ENCODE data around the gene ATP5MK. TPM values are rescaled to one million over a fixed set of nuclear protein-coding genes. Genes with fewer than 3 reads are reported as not detected.
"Not testable (repeated sequence)": the region's sequence is repeated elsewhere in the genome, so short reads cannot be mapped to it uniquely, and the experiment has no call there.

ATP5MK gene
- total RNA-seq, 2 experiments from 2014 or later, result 117 to 307 TPM

DNA sequence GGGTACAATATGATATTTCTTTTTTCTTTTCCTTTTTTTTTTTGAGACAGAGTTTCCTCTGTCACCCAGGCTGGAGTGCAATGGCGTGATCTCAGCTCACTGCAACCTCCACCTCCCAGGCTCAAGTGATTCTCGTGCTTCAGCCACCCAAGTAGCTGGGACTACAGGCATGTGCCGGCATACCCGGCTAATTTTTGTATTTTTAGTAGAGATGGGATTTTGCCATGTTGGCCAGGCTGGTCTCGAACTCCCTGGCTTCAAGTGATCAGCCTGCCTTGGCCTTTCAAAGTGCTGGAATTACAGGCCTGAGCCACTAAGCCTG lies 20.8 kb upstream of the ATP5MK start:
- DNase-seq (ENCODE audit: low spot score); H3K79me2 ChIP-seq (ENCODE audit: insufficient read depth, low read depth, low read length); H3K4me2 ChIP-seq (ENCODE audit: low read length); H4K20me1 ChIP-seq (ENCODE audit: insufficient read depth, low read length); H3K9me3 ChIP-seq (ENCODE audit: low read length); H2AFZ ChIP-seq (ENCODE audit: low read length); POLR2A ChIA-PET; CTCF ChIA-PET (ENCODE audit: unreplicated experiment); H3K4me3 ChIP-seq (ENCODE audit: low read depth, low read length, poor library complexity, severe bottlenecking); H3K9me2 ChIP-seq (ENCODE audit: insufficient read depth, low read length); H3K4me1 ChIP-seq (ENCODE audit: insufficient read depth, low read length, poor library complexity, severe bottlenecking); BruUV-seq (replicated peaks); H3K27ac ChIP-seq (ENCODE audit: low read depth, low read length, poor library complexity, severe bottlenecking): not testable (repeated sequence)
- peak; percentile 38; the same call in 1 of the 2 replicates for TF ChIP-seq CTCF (conservative IDR thresholded peaks at IDR 0.05; ENCODE audit: low read length)
- peaks cover 96% of the 10 kb centered on the region for H3K36me3 ChIP-seq (ENCODE audit: insufficient read depth, low read length)
- intact Hi-C loops (cut with micrococcal nuclease; ENCODE audit: unreplicated experiment), result loop anchor here (1.0 to 2.0 kb wide), 2 partner anchors 68 to 176 kb away; no protein-coding TSS in a partner anchor

DNA sequence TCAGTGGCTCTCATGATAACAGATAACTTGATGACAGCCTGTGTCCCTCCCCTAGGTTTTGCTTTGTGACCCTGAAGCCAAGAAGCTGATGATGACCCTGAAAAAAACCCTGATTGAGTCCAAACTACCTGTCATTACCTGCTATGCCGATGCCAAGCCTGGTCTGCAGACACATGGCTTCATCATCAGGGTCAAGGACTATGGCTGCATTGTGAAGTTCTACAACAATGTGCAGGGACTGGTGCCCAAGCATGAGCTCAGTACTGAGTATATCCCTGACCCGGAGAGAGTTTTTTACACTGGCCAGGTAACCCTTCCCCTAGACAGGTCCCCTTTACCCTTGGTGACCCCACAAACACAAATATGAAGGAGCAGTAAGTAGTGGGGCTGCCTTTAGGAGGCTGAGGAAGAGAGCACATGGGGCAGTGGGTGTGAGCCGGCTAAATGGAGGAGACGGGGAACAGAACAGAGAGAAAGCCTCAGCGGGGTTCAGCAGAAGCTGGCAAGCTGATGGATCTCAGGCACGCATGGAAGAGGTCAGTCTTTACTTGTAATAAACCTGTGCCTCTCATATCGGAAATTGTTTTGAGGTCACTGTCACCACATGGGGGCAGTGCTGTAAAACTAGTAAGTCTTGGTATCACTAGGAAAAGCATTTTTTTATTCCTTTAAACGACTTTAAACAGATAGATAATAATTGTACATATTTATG lies 20.3 kb upstream of the ATP5MK start:
- no TSS peak for BruUV-seq (replicated peaks)
- ChIA-PET POLR2A (interaction anchor here (1.1 to 1.3 kb wide), 2 partner anchors 10 to 64 kb away, joined by 3 read pairs; no protein-coding TSS in a partner anchor), CTCF (ENCODE audit: unreplicated experiment) (interaction anchor here (0.5 to 1.4 kb wide), 2 partner anchors 55 to 60 kb away, joined by 3 to 6 read pairs; no protein-coding TSS in a partner anchor)
- DNase-seq (ENCODE audit: low spot score), result peak; percentile 79
- TF ChIP-seq CTCF (conservative IDR thresholded peaks at IDR 0.05; ENCODE audit: low read length), result peak; percentile 90
- TF ChIP-seq EZH2phosphoT487 (IDR thresholded peaks at IDR 0.05; ENCODE audit: borderline replicate concordance, low read depth, low read length), result no peak
- intact Hi-C loops (cut with micrococcal nuclease; ENCODE audit: unreplicated experiment), result loop anchor here (1.0 to 2.0 kb wide), 2 partner anchors 69 to 176 kb away; no protein-coding TSS in a partner anchor
- Histone ChIP-seq H3K9me3 (ENCODE audit: low read length) (no peaks in the 10 kb centered on the region), H3K36me3 (ENCODE audit: insufficient read depth, low read length) (peaks cover 99% of the 10 kb centered on the region), H3K27ac (ENCODE audit: low read depth, low read length, poor library complexity, severe bottlenecking) (no peak overlapping the region), H3K9me2 (ENCODE audit: insufficient read depth, low read length) (no peaks in the 10 kb centered on the region), H3K4me2 (ENCODE audit: low read length) (no peak overlapping the region), H3K4me3 (ENCODE audit: low read depth, low read length, poor library complexity, severe bottlenecking) (no peak overlapping the region), H3K79me2 (ENCODE audit: insufficient read depth, low read depth, low read length) (no peaks in the 10 kb centered on the region), H4K20me1 (ENCODE audit: insufficient read depth, low read length) (no peaks in the 10 kb centered on the region), H3K4me1 (ENCODE audit: insufficient read depth, low read length, poor library complexity, severe bottlenecking) (no peaks in the 10 kb centered on the region), H2AFZ (ENCODE audit: low read length) (no peak overlapping the region)

- Histone ChIP-seq H3K4me1 (ENCODE audit: insufficient read depth, low read length, poor library complexity, severe bottlenecking) (no peaks in the 10 kb centered on the region), H3K4me3 (ENCODE audit: low read depth, low read length, poor library complexity, severe bottlenecking) (no peak overlapping the region), H4K20me1 (ENCODE audit: insufficient read depth, low read length) (no peaks in the 10 kb centered on the region), H3K9me3 (ENCODE audit: low read length) (no peaks in the 10 kb centered on the region), H3K79me2 (ENCODE audit: insufficient read depth, low read depth, low read length) (no peaks in the 10 kb centered on the region), H3K9me2 (ENCODE audit: insufficient read depth, low read length) (no peaks in the 10 kb centered on the region), H2AFZ (ENCODE audit: low read length) (no peak overlapping the region), H3K36me3 (ENCODE audit: insufficient read depth, low read length) (peaks cover 99% of the 10 kb centered on the region), H3K4me2 (ENCODE audit: low read length) (no peak overlapping the region), H3K27ac (ENCODE audit: low read depth, low read length, poor library complexity, severe bottlenecking) (no peak overlapping the region)
- DNase-seq (ENCODE audit: low spot score), result no peak
- intact Hi-C loops (cut with micrococcal nuclease; ENCODE audit: unreplicated experiment), result no loop called here
- TF ChIP-seq CTCF (conservative IDR thresholded peaks at IDR 0.05; ENCODE audit: low read length), result no peak
- TF ChIP-seq EZH2phosphoT487 (IDR thresholded peaks at IDR 0.05; ENCODE audit: borderline replicate concordance, low read depth, low read length), result no peak
- ChIA-PET POLR2A (interaction anchor here (1.1 to 1.3 kb wide), 2 partner anchors 12 to 65 kb away, joined by 3 read pairs; no protein-coding TSS in a partner anchor), CTCF (ENCODE audit: unreplicated experiment) (interaction anchor here (1.4 kb wide), 1 partner anchor 61 kb away, joined by 6 read pairs; no protein-coding TSS in a partner anchor)
- no TSS peak for BruUV-seq (replicated peaks)
Measured at GRCh38 chr10:103415581-103415980, 19.3 kb upstream of the ATP5MK start.

Data from OCI-LY7 (cell line).